ENCODE measurements around the gene CBX8.
"Not testable (repeated sequence)": the region's sequence is repeated elsewhere in the genome, so short reads cannot be mapped to it uniquely, and the experiment has no call there.

The CBX8 gene

GRCh38 chr17:79779084-79779529 lies 17.8 kb downstream of the CBX8 start:
- DNase-seq (ENCODE audit: low read depth), result no peak

- DNase-seq (ENCODE audit: low read depth), result no peak
These were observed 18.3 kb downstream of the CBX8 start for GRCh38 chr17:79778504-79779083.

GRCh38 chr17:79777894-79778503 lies 18.9 kb downstream of the CBX8 start, which contains the start of gene CBX2:
TSS of gene CBX2 (plus strand) at chr17:79778148. CDS start at chr17:79778236, 88 bp downstream.
- peak; percentile 30 for DNase-seq (ENCODE audit: low read depth)

GRCh38 chr17:79777120-79777893 lies 19.6 kb downstream of the CBX8 start:
- no peak for DNase-seq (ENCODE audit: low read depth)

- no peak for DNase-seq (ENCODE audit: low read depth)
These were observed 20.3 kb downstream of the CBX8 start for GRCh38 chr17:79776376-79777119.

GRCh38 chr17:79775632-79776031 lies 21.2 kb downstream of the CBX8 start:
- no peak for DNase-seq (ENCODE audit: low read depth)

- DNase-seq (ENCODE audit: low read depth), result no peak
These were observed 22.3 kb downstream of the CBX8 start for GRCh38 chr17:79774561-79774975.

- DNase-seq (ENCODE audit: low read depth), result not testable (repeated sequence)
These were observed 24.2 kb downstream of the CBX8 start for GRCh38 chr17:79772726-79773125.

- DNase-seq (ENCODE audit: low read depth), result no peak
These were observed 25.6 kb downstream of the CBX8 start for GRCh38 chr17:79771276-79771675.

GRCh38 chr17:79769570-79770506 lies 27.0 kb downstream of the CBX8 start:
- DNase-seq (ENCODE audit: low read depth), result no peak

GRCh38 chr17:79765708-79766107 lies 31.2 kb downstream of the CBX8 start:
- DNase-seq (ENCODE audit: low read depth), result no peak

GRCh38 chr17:79761894-79762589 lies 34.8 kb downstream of the CBX8 start:
- DNase-seq (ENCODE audit: low read depth), result no peak

- DNase-seq (ENCODE audit: low read depth), result no peak
These were observed 36.5 kb downstream of the CBX8 start for GRCh38 chr17:79760197-79760906.

- no peak for DNase-seq (ENCODE audit: low read depth)
These were observed 38.6 kb downstream of the CBX8 start for GRCh38 chr17:79758271-79758670.

- no peak for DNase-seq (ENCODE audit: low read depth)
These were observed 39.6 kb downstream of the CBX8 start for GRCh38 chr17:79757140-79757745.

GRCh38 chr17:79755591-79755990 lies 41.3 kb downstream of the CBX8 start:
- DNase-seq (ENCODE audit: low read depth), result no peak

- not testable (repeated sequence) for DNase-seq (ENCODE audit: low read depth)
These were observed 42.0 kb downstream of the CBX8 start for GRCh38 chr17:79754903-79755302.

GRCh38 chr17:79754370-79754769 lies 42.5 kb downstream of the CBX8 start:
- DNase-seq (ENCODE audit: low read depth), result no peak

GRCh38 chr17:79752175-79752574 lies 44.7 kb downstream of the CBX8 start:
- DNase-seq (ENCODE audit: low read depth), result no peak

All from stimulated activated CD8-positive, alpha-beta memory T cell treated with anti-CD3 and anti-CD28 coated beads, Interleukin-15, amount 100 ng/mL, for 1 hour (primary cell).